Gastroesophageal sphincter (tissue), 3 donors: ENCODE results near the gene PLCZ1.

Source experiments
- EP300 ChIP-seq: sonication (generic); formaldehyde crosslinking; IDR thresholded peaks from one replicate; pipeline ENCODE4 v1.6.1; 2017; ENCODE audit warnings: antibody characterized with exemption, mild to moderate bottlenecking
- POLR2A ChIP-seq, 2 donors: fragments of 450-650 bp; IDR thresholded peaks; one replicate each; pipeline ENCODE4 v1.6.1; 2017; ENCODE audit warnings: antibody characterized with exemption in 2 of 2, mild to moderate bottlenecking in 2 of 2, moderate library complexity in 1 of 2
- POLR2AphosphoS5 ChIP-seq: sonication (generic); formaldehyde crosslinking; IDR thresholded peaks from one replicate; pipeline ENCODE4 v1.6.1; 2017; ENCODE audit warnings: antibody characterized with exemption
- TF ChIP-seq, protein P1 (sequence below), 4 experiments: fragments of 200-600 bp in 2 of 4; fragments of 450-650 bp in 2 of 4; sonication (generic) in 1 of 4; IDR thresholded peaks; one replicate each; pipeline ENCODE4 v1.5.1; 2017 to 2019; ENCODE audit warnings: antibody characterized with exemption in 4 of 4, mild to moderate bottlenecking in 2 of 4, moderate library complexity in 2 of 4

DNA sequence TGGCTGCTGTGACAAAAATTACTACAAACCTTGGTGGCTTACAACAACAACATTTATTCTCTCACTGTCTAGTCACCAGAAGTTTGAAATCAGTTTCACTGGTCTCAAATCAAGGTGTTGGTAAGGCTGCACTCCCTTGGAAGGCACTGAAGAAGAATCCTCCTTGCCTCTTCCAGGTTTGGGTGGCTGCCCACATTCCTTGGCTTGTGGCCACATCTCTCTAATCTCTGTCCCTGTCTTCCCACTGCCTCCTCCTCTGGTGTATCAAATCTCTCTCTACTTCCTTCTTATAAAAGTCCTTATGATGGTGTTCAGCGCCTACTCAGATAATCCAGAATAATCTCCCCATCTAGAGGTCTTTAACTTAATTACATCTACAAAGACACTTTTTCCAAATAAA is 31.0 kb downstream of the PLCZ1 start:
- TF ChIP-seq, protein P1, sequence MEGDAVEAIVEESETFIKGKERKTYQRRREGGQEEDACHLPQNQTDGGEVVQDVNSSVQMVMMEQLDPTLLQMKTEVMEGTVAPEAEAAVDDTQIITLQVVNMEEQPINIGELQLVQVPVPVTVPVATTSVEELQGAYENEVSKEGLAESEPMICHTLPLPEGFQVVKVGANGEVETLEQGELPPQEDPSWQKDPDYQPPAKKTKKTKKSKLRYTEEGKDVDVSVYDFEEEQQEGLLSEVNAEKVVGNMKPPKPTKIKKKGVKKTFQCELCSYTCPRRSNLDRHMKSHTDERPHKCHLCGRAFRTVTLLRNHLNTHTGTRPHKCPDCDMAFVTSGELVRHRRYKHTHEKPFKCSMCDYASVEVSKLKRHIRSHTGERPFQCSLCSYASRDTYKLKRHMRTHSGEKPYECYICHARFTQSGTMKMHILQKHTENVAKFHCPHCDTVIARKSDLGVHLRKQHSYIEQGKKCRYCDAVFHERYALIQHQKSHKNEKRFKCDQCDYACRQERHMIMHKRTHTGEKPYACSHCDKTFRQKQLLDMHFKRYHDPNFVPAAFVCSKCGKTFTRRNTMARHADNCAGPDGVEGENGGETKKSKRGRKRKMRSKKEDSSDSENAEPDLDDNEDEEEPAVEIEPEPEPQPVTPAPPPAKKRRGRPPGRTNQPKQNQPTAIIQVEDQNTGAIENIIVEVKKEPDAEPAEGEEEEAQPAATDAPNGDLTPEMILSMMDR (IDR thresholded peaks at IDR 0.05) = no peak
- no peak for TF ChIP-seq EP300
- TF ChIP-seq POLR2A (IDR thresholded peaks at IDR 0.05) = no peak
- TF ChIP-seq POLR2AphosphoS5 = no peak
